NCI-H2196 treated with DMSO at 0.1 percent for 48 hours (cell line): ENCODE data around the gene MAML2.
"Not testable (repeated sequence)": the region's sequence is repeated elsewhere in the genome, so short reads cannot be mapped to it uniquely, and the experiment has no call there.

Experiments
- DNase-seq: peaks from one replicate; lab custom pipeline; 2025; ENCODE audit not compliant: unreplicated experiment; lab: John Stamatoyannopoulos, UW

Gene MAML2

GRCh38 chr11:96293598-96294021, 49.4 kb downstream of the MAML2 start:
- DNase-seq: no peak

- DNase-seq: no peak
These were observed 49.9 kb downstream of the MAML2 start for GRCh38 chr11:96293109-96293508.

GRCh38 chr11:96292291-96293010, 50.5 kb downstream of the MAML2 start:
- no peak for DNase-seq

GRCh38 chr11:96290631-96291030, 52.4 kb downstream of the MAML2 start:
- DNase-seq: no peak

GRCh38 chr11:96290031-96290430, 53.0 kb downstream of the MAML2 start:
- no peak for DNase-seq

GRCh38 chr11:96288915-96289314, 54.1 kb downstream of the MAML2 start:
- no peak for DNase-seq

- no peak for DNase-seq
These were observed 55.1 kb downstream of the MAML2 start for GRCh38 chr11:96287822-96288439.

- not testable (repeated sequence) for DNase-seq
These were observed 57.0 kb downstream of the MAML2 start for GRCh38 chr11:96285985-96286384.

- DNase-seq: no peak
These were observed 58.1 kb downstream of the MAML2 start for GRCh38 chr11:96284917-96285316.

GRCh38 chr11:96284401-96284800, 58.6 kb downstream of the MAML2 start:
- DNase-seq: no peak

GRCh38 chr11:96282625-96283220, 60.3 kb downstream of the MAML2 start:
- DNase-seq: no peak

- DNase-seq: no peak
These were observed 62.6 kb downstream of the MAML2 start for GRCh38 chr11:96280444-96280843.

GRCh38 chr11:96279896-96280290, 63.1 kb downstream of the MAML2 start:
- DNase-seq: no peak

GRCh38 chr11:96279018-96279895, 63.7 kb downstream of the MAML2 start:
- no peak for DNase-seq

GRCh38 chr11:96278039-96278897, 64.7 kb downstream of the MAML2 start:
- no peak for DNase-seq

GRCh38 chr11:96277696-96278038, 65.3 kb downstream of the MAML2 start:
- DNase-seq: no peak

GRCh38 chr11:96276836-96277235, 66.2 kb downstream of the MAML2 start:
- DNase-seq: no peak

GRCh38 chr11:96275801-96276594, 67.0 kb downstream of the MAML2 start:
- no peak for DNase-seq

- DNase-seq: no peak
These were observed 69.5 kb downstream of the MAML2 start for GRCh38 chr11:96273507-96273906.
